HG03039 (cell line): ENCODE measurements around the gene GABPA.
"Not testable (repeated sequence)": the region's sequence is repeated elsewhere in the genome, so short reads cannot be mapped to it uniquely, and the experiment has no call there.

Experiments used
- ATAC-seq: cut with Tn5 transposase; IDR thresholded peaks from one replicate; pipeline ENCODE4 v1.9.1; 2021; ENCODE audit warnings: mild to moderate bottlenecking, moderate library complexity; ENCODE audit not compliant: unreplicated experiment

GABPA gene

GRCh38 chr21:25735646-25736597, 1.1 kb downstream of the GABPA start:
- peak; percentile 4 for ATAC-seq

GRCh38 chr21:25737421-25737820, 2.6 kb downstream of the GABPA start:
- no peak for ATAC-seq

- ATAC-seq: no peak
These were observed 8.1 kb downstream of the GABPA start for GRCh38 chr21:25742900-25743299.

GRCh38 chr21:25744854-25745253, 10.1 kb downstream of the GABPA start:
- ATAC-seq: no peak

GRCh38 chr21:25750085-25750484, 15.3 kb downstream of the GABPA start:
- no peak for ATAC-seq

GRCh38 chr21:25752416-25752815, 17.6 kb downstream of the GABPA start:
- ATAC-seq: no peak

GRCh38 chr21:25756190-25756932, 21.6 kb downstream of the GABPA start:
- no peak for ATAC-seq

GRCh38 chr21:25757531-25757930, 22.8 kb downstream of the GABPA start:
- no peak for ATAC-seq

- no peak for ATAC-seq
These were observed 24.8 kb downstream of the GABPA start for GRCh38 chr21:25759573-25759972.

- no peak for ATAC-seq
These were observed 25.3 kb downstream of the GABPA start for GRCh38 chr21:25760061-25760460.

GRCh38 chr21:25760677-25761076, 25.9 kb downstream of the GABPA start:
- ATAC-seq: no peak

GRCh38 chr21:25764065-25764464, 29.3 kb downstream of the GABPA start:
- ATAC-seq: no peak

- no peak for ATAC-seq
These were observed 33.1 kb downstream of the GABPA start for GRCh38 chr21:25767921-25768320.

GRCh38 chr21:25772686-25773085, 37.9 kb downstream of the GABPA start:
- no peak for ATAC-seq

- ATAC-seq: no peak
These were observed 41.7 kb downstream of the GABPA start for GRCh38 chr21:25776440-25776839.

GRCh38 chr21:25778126-25778875, 43.5 kb downstream of the GABPA start:
- not testable (repeated sequence) for ATAC-seq

GRCh38 chr21:25788677-25789076, 53.9 kb downstream of the GABPA start:
- ATAC-seq: no peak

GRCh38 chr21:25790122-25790877, 55.5 kb downstream of the GABPA start:
- no peak for ATAC-seq

GRCh38 chr21:25790878-25791204, 56.1 kb downstream of the GABPA start:
- ATAC-seq: no peak

GRCh38 chr21:25791319-25791718, 56.5 kb downstream of the GABPA start:
- no peak for ATAC-seq
